Measurements from ENCODE around the gene EXOC7. TPM values are rescaled to one million over a fixed set of nuclear protein-coding genes. Genes with fewer than 3 reads are reported as not detected.
A peak's percentile ranks its signal among the peaks of the same experiment; 100 is the strongest.

EXOC7 gene
- 100 to 1,000 TPM; 134 to 157 (median 144) TPM for total RNA-seq (2021; fragmentation: NEBNext Ultra II Directional; extraction: Animal tissue kit (Norgen Biotek cat#: 25700))
- long read RNA-seq, full-length matches to known transcripts = 44 of 76 reads
- long read RNA-seq, partial matches to known transcripts = 12 of 76 reads
- long read RNA-seq, other reads (novel, unspliced or antisense) = 20 of 76 reads

GRCh38 chr17:76103274-76104139, at the start of gene EXOC7:
EXOC7 (minus strand) TSS chr17:76103787; CDS start chr17:76103692, 95 bp downstream.
- peaks cover 22% of the 10 kb centered on the region; the same call in 1 of the 2 replicates for H3K36me3 Mint-ChIP-seq (ENCODE audit: low read depth)
- peaks cover 3% of the 10 kb centered on the region; the same call in 1 of the 2 replicates for H3K27me3 Mint-ChIP-seq (ENCODE audit: insufficient read depth)
- H3K4me1 Mint-ChIP-seq (ENCODE audit: low read depth) = peaks cover 10% of the 10 kb centered on the region
- H3K4me3 Mint-ChIP-seq = peak within 1 kb of the TSS; percentile 99
- H3K27ac Mint-ChIP-seq = peak within 1 kb of the TSS; percentile 96
- no peaks in the 10 kb centered on the region for H3K9me3 Mint-ChIP-seq
- DNase-seq = peak; percentile 82
- peak; percentile 39 for TF ChIP-seq CTCF (IDR thresholded peaks at IDR 0.05)

GRCh38 chr17:76153202-76153601, 49.6 kb upstream of the EXOC7 start:
- Mint-ChIP-seq H3K9me3 (no peaks in the 10 kb centered on the region), H3K36me3 (ENCODE audit: low read depth) (no peaks in the 10 kb centered on the region), H3K27me3 (ENCODE audit: insufficient read depth) (peaks cover 44% of the 10 kb centered on the region), H3K4me1 (ENCODE audit: low read depth) (no peaks in the 10 kb centered on the region), H3K27ac (no peak overlapping the region), H3K4me3 (no peak overlapping the region)
- DNase-seq = no peak
- TF ChIP-seq CTCF (IDR thresholded peaks at IDR 0.05) = no peak

- no peaks in the 10 kb centered on the region for H3K9me3 Mint-ChIP-seq
- no peaks in the 10 kb centered on the region for H3K4me1 Mint-ChIP-seq (ENCODE audit: low read depth)
- H3K36me3 Mint-ChIP-seq (ENCODE audit: low read depth) = no peaks in the 10 kb centered on the region
- DNase-seq = no peak
- H3K27ac Mint-ChIP-seq = no peak overlapping the region
- H3K4me3 Mint-ChIP-seq = no peak overlapping the region
- peaks cover 38% of the 10 kb centered on the region for H3K27me3 Mint-ChIP-seq (ENCODE audit: insufficient read depth)
- TF ChIP-seq CTCF (IDR thresholded peaks at IDR 0.05) = no peak
These were observed 49.0 kb upstream of the EXOC7 start for GRCh38 chr17:76152591-76152990.

- TF ChIP-seq CTCF (IDR thresholded peaks at IDR 0.05) = no peak
- Mint-ChIP-seq H3K27ac (no peak overlapping the region), H3K4me1 (ENCODE audit: low read depth) (no peaks in the 10 kb centered on the region), H3K36me3 (ENCODE audit: low read depth) (no peaks in the 10 kb centered on the region), H3K9me3 (no peaks in the 10 kb centered on the region), H3K4me3 (no peak overlapping the region), H3K27me3 (ENCODE audit: insufficient read depth) (peaks cover 34% of the 10 kb centered on the region)
- DNase-seq = no peak
These were observed 48.4 kb upstream of the EXOC7 start for GRCh38 chr17:76151896-76152454.

GRCh38 chr17:76150712-76151622, 47.4 kb upstream of the EXOC7 start:
- Mint-ChIP-seq H3K36me3 (ENCODE audit: low read depth) (no peaks in the 10 kb centered on the region), H3K4me1 (ENCODE audit: low read depth) (no peaks in the 10 kb centered on the region), H3K4me3 (no peak overlapping the region), H3K27me3 (ENCODE audit: insufficient read depth) (peaks cover 25% of the 10 kb centered on the region), H3K27ac (no peak overlapping the region), H3K9me3 (no peaks in the 10 kb centered on the region)
- no peak for TF ChIP-seq CTCF (IDR thresholded peaks at IDR 0.05)
- DNase-seq = no peak
